Loucy (cell line): Measurements from ENCODE around the gene VAV2.

ENCODE experiments used
- H2AFZ ChIP-seq: fragments of 200-600 bp; sonication (generic); 2 replicates; pipeline ENCODE4 v1.6.0; 2016; ENCODE audit warnings: antibody characterized with exemption, mild to moderate bottlenecking, low read length, moderate library complexity
- H3F3A ChIP-seq: fragments of 200-600 bp; 2 replicates; pipeline ENCODE4 v1.6.0; 2016; ENCODE audit warnings: antibody characterized with exemption, low read depth, mild to moderate bottlenecking
- H3K27me3 ChIP-seq: fragments of 200-600 bp; sonication (generic); 2 replicates; pipeline ENCODE4 v1.6.1; 2014; ENCODE audit warnings: low read length, mild to moderate bottlenecking; ENCODE audit not compliant: insufficient read depth, poor library complexity, severe bottlenecking
- H3K36me3 ChIP-seq: fragments of 200-600 bp; sonication (generic); 2 replicates; pipeline ENCODE4 v1.6.1; 2016; ENCODE audit warnings: low read length; ENCODE audit not compliant: insufficient read depth
- H3K4me1 ChIP-seq: fragments of 200-600 bp; sonication (generic); 2 replicates; pipeline ENCODE4 v1.5.1; 2014; ENCODE audit warnings: low read length, mild to moderate bottlenecking; ENCODE audit not compliant: insufficient read depth, poor library complexity, severe bottlenecking
- H3K4me2 ChIP-seq: fragments of 200-600 bp; sonication (generic); 2 replicates; pipeline ENCODE4 v1.6.0; 2014; ENCODE audit warnings: antibody characterized with exemption, low read length, low read depth, mild to moderate bottlenecking; ENCODE audit not compliant: poor library complexity, severe bottlenecking
- H3K4me3 ChIP-seq: fragments of 200-600 bp; sonication (generic); 2 replicates; pipeline ENCODE4 v1.5.1; 2014; ENCODE audit warnings: low read length, mild to moderate bottlenecking, mixed read lengths; ENCODE audit not compliant: poor library complexity, severe bottlenecking
- H3K79me2 ChIP-seq: fragments of 200-600 bp; sonication (generic); 2 replicates; pipeline ENCODE4 v1.6.1; 2014; ENCODE audit warnings: low read length; ENCODE audit not compliant: insufficient read depth
- H3K9ac ChIP-seq: fragments of 200-600 bp; sonication (generic); 2 replicates; pipeline ENCODE4 v1.6.0; 2014; ENCODE audit warnings: mild to moderate bottlenecking, low read depth, low read length, moderate library complexity; ENCODE audit not compliant: poor library complexity, severe bottlenecking
- H3K9me2 ChIP-seq: fragments of 200-600 bp; sonication (generic); replicated peaks from 2 replicates; pipeline ENCODE4 v1.6.1; 2016; ENCODE audit warnings: low read depth, low read length, mixed read lengths
- H3K9me3 ChIP-seq: fragments of 200-600 bp; sonication (generic); 2 replicates; pipeline ENCODE4 v1.6.1; 2014; ENCODE audit warnings: mild to moderate bottlenecking, antibody characterized with exemption, low read length, low read depth; ENCODE audit not compliant: insufficient read depth
- H4K20me1 ChIP-seq: fragments of 200-600 bp; sonication (generic); 2 replicates; pipeline ENCODE4 v1.6.0; 2014; ENCODE audit warnings: antibody characterized with exemption, low read length, mild to moderate bottlenecking; ENCODE audit not compliant: insufficient read depth, poor library complexity, severe bottlenecking
- CTCF ChIP-seq: fragments of 200-600 bp; sonication (generic); conservative IDR thresholded peaks from 2 replicates; pipeline ENCODE4 v1.5.1; 2014; ENCODE audit warnings: mild to moderate bottlenecking, antibody characterized with exemption, low read length
- EZH2phosphoT487 ChIP-seq: fragments of 200-600 bp; IDR thresholded peaks from 2 replicates; pipeline ENCODE4 v1.6.1; 2018; ENCODE audit warnings: antibody characterized with exemption, mild to moderate bottlenecking, moderate library complexity, borderline replicate concordance

VAV2 gene

GRCh38 chr9:133775291-133775690 lies 216.8 kb downstream of the VAV2 start:
- Histone ChIP-seq H3K9me2 (no peaks in the 10 kb centered on the region), H3F3A (no peaks in the 10 kb centered on the region), H3K9ac (no peak overlapping the region), H2AFZ (no peak overlapping the region), H4K20me1 (no peaks in the 10 kb centered on the region), H3K27me3 (no peaks in the 10 kb centered on the region), H3K4me2 (no peak overlapping the region), H3K36me3 (peaks cover 19% of the 10 kb centered on the region; the same call in 1 of the 2 replicates), H3K4me3 (no peak overlapping the region), H3K9me3 (no peaks in the 10 kb centered on the region), H3K4me1 (no peaks in the 10 kb centered on the region), H3K79me2 (no peaks in the 10 kb centered on the region)
- TF ChIP-seq CTCF (no peak), EZH2phosphoT487 (no peak)

- Histone ChIP-seq H3K9ac (no peak overlapping the region), H3K36me3 (peaks cover 19% of the 10 kb centered on the region; the same call in 1 of the 2 replicates), H3K4me1 (no peaks in the 10 kb centered on the region), H3K27me3 (no peaks in the 10 kb centered on the region), H3K4me3 (no peak overlapping the region), H3K9me3 (no peaks in the 10 kb centered on the region), H3K9me2 (no peaks in the 10 kb centered on the region), H2AFZ (no peak overlapping the region), H4K20me1 (no peaks in the 10 kb centered on the region), H3K79me2 (no peaks in the 10 kb centered on the region), H3K4me2 (no peak overlapping the region), H3F3A (no peaks in the 10 kb centered on the region)
- no peak for TF ChIP-seq EZH2phosphoT487
- no peak for TF ChIP-seq CTCF
These were observed 217.3 kb downstream of the VAV2 start for GRCh38 chr9:133774799-133775198.

GRCh38 chr9:133773889-133774655 lies 218.1 kb downstream of the VAV2 start:
- Histone ChIP-seq H3K79me2 (no peaks in the 10 kb centered on the region), H3K9me3 (no peaks in the 10 kb centered on the region), H2AFZ (no peak overlapping the region), H3F3A (no peaks in the 10 kb centered on the region), H3K9me2 (no peaks in the 10 kb centered on the region), H3K4me2 (no peak overlapping the region), H3K4me3 (no peak overlapping the region), H3K27me3 (no peaks in the 10 kb centered on the region), H3K36me3 (peaks cover 19% of the 10 kb centered on the region; the same call in 1 of the 2 replicates), H4K20me1 (no peaks in the 10 kb centered on the region), H3K4me1 (no peaks in the 10 kb centered on the region), H3K9ac (no peak overlapping the region)
- TF ChIP-seq CTCF (no peak), EZH2phosphoT487 (no peak)
